DOHH2 (cell line): Measurements from ENCODE around the gene ITGB8.

Experiments used
- H3F3A ChIP-seq: fragments of 200-600 bp; sonication (generic), shearing (Covaris generic); 2 replicates; pipeline ENCODE4 v1.6.0; 2016; ENCODE audit warnings: antibody characterized with exemption, mild to moderate bottlenecking; ENCODE audit not compliant: control insufficient read depth, insufficient read depth
- H3K27ac ChIP-seq: fragments of 200-600 bp; sonication (generic); 2 replicates; pipeline ENCODE4 v1.5.1; 2014; ENCODE audit warnings: low read depth, mild to moderate bottlenecking, low read length, moderate library complexity
- H3K27me3 ChIP-seq: fragments of 200-600 bp; sonication (generic); 2 replicates; pipeline ENCODE4 v1.6.1; 2014; ENCODE audit warnings: mild to moderate bottlenecking, low read length, mixed read lengths; ENCODE audit not compliant: control insufficient read depth
- H3K36me3 ChIP-seq: fragments of 200-600 bp; sonication (generic); 2 replicates; pipeline ENCODE4 v1.6.1; 2014; ENCODE audit warnings: mild to moderate bottlenecking, low read length, moderate library complexity, mixed read lengths; ENCODE audit not compliant: control insufficient read depth
- H3K4me1 ChIP-seq: fragments of 200-600 bp; sonication (generic); 2 replicates; pipeline ENCODE4 v1.6.1; 2014; ENCODE audit warnings: mild to moderate bottlenecking, low read length, mixed read lengths; ENCODE audit not compliant: control insufficient read depth
- H3K4me2 ChIP-seq: fragments of 200-600 bp; sonication (generic); 2 replicates; pipeline ENCODE4 v1.6.0; 2014; ENCODE audit warnings: mild to moderate bottlenecking, low read length, moderate library complexity
- H3K4me3 ChIP-seq: fragments of 200-600 bp; sonication (generic); 2 replicates; pipeline ENCODE4 v1.5.1; 2014; ENCODE audit warnings: mild to moderate bottlenecking, low read length, mixed read lengths
- H3K79me2 ChIP-seq: fragments of 200-600 bp; sonication (generic); 2 replicates; pipeline ENCODE4 v1.6.1; 2014; ENCODE audit warnings: mild to moderate bottlenecking, low read length, mixed read lengths; ENCODE audit not compliant: control insufficient read depth
- H3K9me2 ChIP-seq: fragments of 200-600 bp; sonication (generic); replicated peaks from 2 replicates; pipeline ENCODE4 v1.6.1; 2014; ENCODE audit warnings: mild to moderate bottlenecking, low read length, mixed read lengths; ENCODE audit not compliant: control insufficient read depth
- H3K9me3 ChIP-seq: fragments of 200-600 bp; sonication (generic); 2 replicates; pipeline ENCODE4 v1.6.1; 2014; ENCODE audit warnings: antibody characterized with exemption, low read length, mixed read lengths; ENCODE audit not compliant: control insufficient read depth, insufficient read depth
- H4K20me1 ChIP-seq: fragments of 200-600 bp; sonication (generic); 2 replicates; pipeline ENCODE4 v1.6.0; 2014; ENCODE audit warnings: low read depth, mild to moderate bottlenecking, antibody characterized with exemption, low read length, moderate library complexity; ENCODE audit not compliant: control insufficient read depth, insufficient read depth
- CTCF ChIP-seq: fragments of 200-600 bp; sonication (generic); IDR thresholded peaks from one replicate; pipeline ENCODE4 v1.5.1; 2014; ENCODE audit warnings: antibody characterized with exemption, mild to moderate bottlenecking, low read depth, low read length; ENCODE audit not compliant: poor library complexity, severe bottlenecking
- EZH2phosphoT487 ChIP-seq: fragments of 200-600 bp; sonication (generic); IDR thresholded peaks from 2 replicates; pipeline ENCODE4 v1.6.1; 2017; ENCODE audit warnings: borderline replicate concordance, mild to moderate bottlenecking, antibody characterized with exemption, low read length, moderate library complexity, mixed read lengths

The ITGB8 gene

GRCh38 chr7:20313626-20314025, 17.1 kb upstream of the ITGB8 start:
- H3K9me3 ChIP-seq, result no peaks in the 10 kb centered on the region
- H3K36me3 ChIP-seq, result no peaks in the 10 kb centered on the region
- H3K27me3 ChIP-seq, result no peaks in the 10 kb centered on the region
- peaks cover 5% of the 10 kb centered on the region for H3K4me1 ChIP-seq
- no peaks in the 10 kb centered on the region for H3F3A ChIP-seq
- H3K79me2 ChIP-seq, result no peaks in the 10 kb centered on the region
- H3K9me2 ChIP-seq, result no peaks in the 10 kb centered on the region
- H3K27ac ChIP-seq, result no peak overlapping the region
- no peak overlapping the region for H3K4me2 ChIP-seq
- no peaks in the 10 kb centered on the region for H4K20me1 ChIP-seq
- no peak for TF ChIP-seq CTCF
- H3K4me3 ChIP-seq, result no peak overlapping the region

GRCh38 chr7:20314198-20314597, 16.5 kb upstream of the ITGB8 start:
- Histone ChIP-seq H3K79me2 (no peaks in the 10 kb centered on the region), H4K20me1 (no peaks in the 10 kb centered on the region), H3K4me3 (no peak overlapping the region), H3K36me3 (no peaks in the 10 kb centered on the region), H3F3A (no peaks in the 10 kb centered on the region), H3K4me2 (no peak overlapping the region), H3K27ac (no peak overlapping the region), H3K27me3 (no peaks in the 10 kb centered on the region), H3K9me3 (no peaks in the 10 kb centered on the region), H3K9me2 (no peaks in the 10 kb centered on the region), H3K4me1 (peaks cover 5% of the 10 kb centered on the region)
- TF ChIP-seq CTCF (no peak), EZH2phosphoT487 (no peak)

- H3K4me1 ChIP-seq, result peaks cover 5% of the 10 kb centered on the region
- H3K9me3 ChIP-seq, result no peaks in the 10 kb centered on the region
- H3K79me2 ChIP-seq, result no peaks in the 10 kb centered on the region
- TF ChIP-seq EZH2phosphoT487 (no peak), CTCF (no peak)
- H3K27ac ChIP-seq, result no peak overlapping the region
- H3F3A ChIP-seq, result no peaks in the 10 kb centered on the region
- H3K4me3 ChIP-seq, result no peak overlapping the region
- no peaks in the 10 kb centered on the region for H3K36me3 ChIP-seq
- H3K4me2 ChIP-seq, result no peak overlapping the region
- no peaks in the 10 kb centered on the region for H4K20me1 ChIP-seq
- no peaks in the 10 kb centered on the region for H3K27me3 ChIP-seq
- H3K9me2 ChIP-seq, result no peaks in the 10 kb centered on the region
These were observed 14.0 kb upstream of the ITGB8 start for GRCh38 chr7:20316706-20317105.

GRCh38 chr7:20317413-20317812, 13.3 kb upstream of the ITGB8 start:
- no peaks in the 10 kb centered on the region for H3F3A ChIP-seq

More at GRCh38 chr7:20317413-20317812, 13.3 kb upstream of the ITGB8 start:
- H3K9me2 ChIP-seq, result no peaks in the 10 kb centered on the region
- H3K4me1 ChIP-seq, result peaks cover 5% of the 10 kb centered on the region
- no peaks in the 10 kb centered on the region for H3K9me3 ChIP-seq
- no peaks in the 10 kb centered on the region for H4K20me1 ChIP-seq
- no peaks in the 10 kb centered on the region for H3K79me2 ChIP-seq
- H3K27me3 ChIP-seq, result no peaks in the 10 kb centered on the region
- no peaks in the 10 kb centered on the region for H3K36me3 ChIP-seq
- H3K4me2 ChIP-seq, result no peak overlapping the region
- no peak overlapping the region for H3K4me3 ChIP-seq
- H3K27ac ChIP-seq, result no peak overlapping the region
- TF ChIP-seq CTCF, result no peak
- no peak for TF ChIP-seq EZH2phosphoT487
